HEK293 (cell line): Measurements from ENCODE around the gene CNTLN.

ENCODE experiments used
- CTCF ChIA-PET: fragments of 350-600 bp; formaldehyde crosslinking; extraction: SDS; loops from one replicate; lab custom pipeline; 2021; ENCODE audit warnings: antibody characterized with exemption; lab: Yijun Ruan, JAX
- POLR2A ChIA-PET: fragments of 300-600 bp; formaldehyde crosslinking; extraction: SDS; loops from one replicate; lab custom pipeline; 2020; ENCODE audit warnings: antibody characterized with exemption, inconsistent platforms; lab: Yijun Ruan, JAX
- H3K27ac ChIP-seq: fragments of 200-500 bp; sonication (Bioruptor generic); 2 replicates; pipeline ENCODE4 v1.5.1; 2014; ENCODE audit warnings: low read depth, low read length, control low read depth, inconsistent platforms; ENCODE audit errors: extremely low read depth
- H3K36me3 ChIP-seq, 2 experiments: fragments of 200-500 bp in 1 of 2; sonication (Bioruptor generic) in 1 of 2; 1 replicate in 1 of 2; 2 replicates in 1 of 2; pipeline ENCODE4 v1.5.1; 2014 to 2017; ENCODE audit warnings: inconsistent platforms in 2 of 2, low read length in 2 of 2; ENCODE audit not compliant: control insufficient read depth in 2 of 2, insufficient read depth in 1 of 2
- H3K4me1 ChIP-seq: fragments of 200-500 bp; sonication (Bioruptor generic); 2 replicates; pipeline ENCODE4 v1.5.1; 2014; ENCODE audit warnings: mild to moderate bottlenecking, low read length, inconsistent platforms; ENCODE audit not compliant: control insufficient read depth, insufficient read depth
- H3K4me3 ChIP-seq: 2 replicates; pipeline ENCODE4 v1.5.1; 2011; ENCODE audit warnings: low read depth, mild to moderate bottlenecking, control low read depth, low read length, moderate library complexity
- H3K9me3 ChIP-seq: fragments of 200-500 bp; sonication (Bioruptor generic); 2 replicates; pipeline ENCODE4 v1.5.1; 2014; ENCODE audit warnings: low read depth, low read length, inconsistent platforms; ENCODE audit not compliant: control insufficient read depth, insufficient read depth
- HOXA7 ChIP-seq: sonication (generic); formaldehyde crosslinking; IDR thresholded peaks from 2 replicates; pipeline ENCODE4 v1.8.1; 2022; ENCODE audit warnings: missing genetic modification reagents, borderline replicate concordance
- HOXC10 ChIP-seq: sonication (generic); formaldehyde crosslinking; IDR thresholded peaks from 2 replicates; pipeline ENCODE4 v1.8.1; 2023; ENCODE audit warnings: mild to moderate bottlenecking, missing genetic modification reagents
- KLF8 ChIP-seq: fragments of 450-650 bp; formaldehyde crosslinking; IDR thresholded peaks from 2 replicates; pipeline ENCODE4 v1.5.1; 2016; ENCODE audit warnings: missing biosample characterization, missing genetic modification characterization
- OVOL3 ChIP-seq: fragments of 450-650 bp; formaldehyde crosslinking; IDR thresholded peaks from 2 replicates; pipeline ENCODE4 v1.5.1; 2016; ENCODE audit warnings: missing biosample characterization, missing genetic modification characterization
- YY2 ChIP-seq: fragments of 450-650 bp; formaldehyde crosslinking; IDR thresholded peaks from 2 replicates; pipeline ENCODE4 v1.5.1; 2016; ENCODE audit warnings: missing biosample characterization, missing genetic modification characterization
- ZFP3 ChIP-seq: fragments of 450-650 bp; formaldehyde crosslinking; IDR thresholded peaks from 2 replicates; pipeline ENCODE4 v1.5.1; 2016; ENCODE audit warnings: low read depth, missing biosample characterization, missing genetic modification characterization
- ZIC2 ChIP-seq: fragments of 450-650 bp; formaldehyde crosslinking; IDR thresholded peaks from 2 replicates; pipeline ENCODE4 v1.5.1; 2016; ENCODE audit warnings: missing biosample characterization, missing genetic modification characterization
- ZNF133 ChIP-seq: fragments of 450-650 bp; formaldehyde crosslinking; IDR thresholded peaks from 2 replicates; pipeline ENCODE4 v1.5.1; 2016; ENCODE audit warnings: missing biosample characterization, missing genetic modification characterization
- ZNF16 ChIP-seq: fragments of 450-650 bp; formaldehyde crosslinking; IDR thresholded peaks from 2 replicates; pipeline ENCODE4 v1.5.1; 2016; ENCODE audit warnings: low read depth, missing biosample characterization, missing genetic modification characterization
- ZNF184 ChIP-seq: fragments of 450-650 bp; IDR thresholded peaks from 2 replicates; pipeline ENCODE4 v1.5.1; 2018; ENCODE audit warnings: missing biosample characterization, mild to moderate bottlenecking, missing genetic modification characterization
- ZNF221 ChIP-seq: fragments of 450-650 bp; formaldehyde crosslinking; IDR thresholded peaks from 2 replicates; pipeline ENCODE4 v1.5.1; 2017; ENCODE audit warnings: missing biosample characterization, missing genetic modification characterization, borderline replicate concordance
- ZNF311 ChIP-seq: fragments of 450-650 bp; formaldehyde crosslinking; IDR thresholded peaks from 2 replicates; pipeline ENCODE4 v1.5.1; 2017; ENCODE audit warnings: missing biosample characterization, missing genetic modification characterization, borderline replicate concordance
- ZNF324 ChIP-seq: fragments of 450-650 bp; formaldehyde crosslinking; IDR thresholded peaks from 2 replicates; pipeline ENCODE4 v1.5.1; 2016; ENCODE audit warnings: missing biosample characterization, missing genetic modification characterization
- ZNF354C ChIP-seq: fragments of 450-650 bp; formaldehyde crosslinking; IDR thresholded peaks from 2 replicates; pipeline ENCODE4 v1.5.1; 2016; ENCODE audit warnings: missing biosample characterization, missing genetic modification characterization, low read depth, borderline replicate concordance
- ZNF548 ChIP-seq: fragments of 450-650 bp; formaldehyde crosslinking; IDR thresholded peaks from 2 replicates; pipeline ENCODE4 v1.5.1; 2016; ENCODE audit warnings: missing biosample characterization, missing genetic modification characterization
- ZNF560 ChIP-seq: fragments of 450-650 bp; formaldehyde crosslinking; IDR thresholded peaks from 2 replicates; pipeline ENCODE4 v1.5.1; 2017; ENCODE audit warnings: missing biosample characterization, missing genetic modification characterization, borderline replicate concordance
- ZNF623 ChIP-seq: fragments of 450-650 bp; formaldehyde crosslinking; IDR thresholded peaks from 2 replicates; pipeline ENCODE4 v1.5.1; 2016; ENCODE audit warnings: missing biosample characterization, missing genetic modification characterization
- ZNF707 ChIP-seq: fragments of 450-650 bp; formaldehyde crosslinking; IDR thresholded peaks from 2 replicates; pipeline ENCODE4 v1.5.1; 2016; ENCODE audit warnings: missing biosample characterization, missing genetic modification characterization
- ZNF837 ChIP-seq: fragments of 450-650 bp; formaldehyde crosslinking; IDR thresholded peaks from 2 replicates; pipeline ENCODE4 v1.5.1; 2016; ENCODE audit warnings: missing biosample characterization, missing genetic modification characterization
- TF ChIP-seq, protein P1 (sequence below): fragments of 450-650 bp; formaldehyde crosslinking; IDR thresholded peaks from 2 replicates; pipeline ENCODE4 v1.5.1; 2017; ENCODE audit warnings: missing biosample characterization, mild to moderate bottlenecking, missing genetic modification characterization, moderate library complexity
- TF ChIP-seq, protein P2 (sequence below): fragments of 450-650 bp; formaldehyde crosslinking; IDR thresholded peaks from 2 replicates; pipeline ENCODE4 v1.5.1; 2016; ENCODE audit warnings: missing biosample characterization, missing genetic modification characterization

CNTLN gene

DNA sequence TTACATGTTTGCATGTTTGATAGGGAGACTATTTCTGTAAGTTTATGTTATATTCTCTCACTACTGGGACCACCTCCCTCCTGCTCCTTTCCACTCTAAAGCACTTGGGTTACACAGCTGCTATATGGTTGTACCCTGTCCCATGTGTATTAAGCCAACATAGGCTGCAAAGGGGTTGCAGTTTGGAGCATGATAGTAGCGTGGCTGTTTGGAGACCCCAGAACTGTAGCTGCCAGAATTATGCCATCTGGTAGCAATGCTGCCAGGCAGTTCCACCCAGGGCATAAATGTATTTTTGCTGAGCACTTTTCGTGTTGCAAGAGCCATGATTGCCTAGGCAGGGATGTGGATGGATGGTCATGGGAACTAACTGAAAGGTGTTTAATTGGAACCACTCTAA, 81.8 kb downstream of the CNTLN start:
- ChIA-PET POLR2A (no interaction called here), CTCF (interaction anchor here (0.7 to 0.8 kb wide), 2 partner anchors 10 to 100 kb away, joined by 3 read pairs; no protein-coding TSS in a partner anchor)
- Histone ChIP-seq H3K36me3 (no peaks in the 10 kb centered on the region), H3K4me1 (no peaks in the 10 kb centered on the region), H3K9me3 (no peaks in the 10 kb centered on the region), H3K4me3 (no peak overlapping the region), H3K27ac (no peak overlapping the region)
- no peak for TF ChIP-seq ZNF324
- no peak for TF ChIP-seq HOXA7 (CRISPR knock-in tag)

DNA sequence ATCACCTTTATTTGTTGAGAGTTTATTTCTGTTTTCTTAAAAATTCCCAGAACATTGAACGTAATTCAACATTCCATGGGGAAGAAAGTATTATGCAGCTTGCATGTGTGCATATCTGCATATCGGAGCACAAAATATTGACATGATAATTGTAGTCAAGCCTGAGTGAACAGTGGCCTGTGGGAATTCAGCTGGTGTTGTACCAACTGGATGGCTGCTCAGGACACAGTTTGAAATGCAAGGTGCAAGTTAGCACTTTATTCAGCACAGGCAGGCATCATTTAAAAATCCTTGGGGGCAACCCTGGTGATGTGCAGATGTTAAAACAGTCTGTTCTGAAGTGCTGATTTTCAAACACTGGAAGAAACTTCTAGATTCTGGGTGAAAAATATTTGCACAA, 82.4 kb downstream of the CNTLN start:
- no peaks in the 10 kb centered on the region for H3K9me3 ChIP-seq
- H3K4me3 ChIP-seq, result no peak overlapping the region
- ChIA-PET POLR2A (no interaction called here), CTCF (interaction anchor here (0.7 to 0.8 kb wide), 2 partner anchors 10 to 101 kb away, joined by 3 read pairs; no protein-coding TSS in a partner anchor)
- H3K4me1 ChIP-seq, result no peaks in the 10 kb centered on the region
- no peaks in the 10 kb centered on the region for H3K36me3 ChIP-seq
- no peak for TF ChIP-seq ZNF16
- no peak for TF ChIP-seq ZNF354C (tag by site-specific recombination)
- no peak for TF ChIP-seq ZNF311
- TF ChIP-seq ZNF623 (tag by site-specific recombination), result no peak
- no peak for TF ChIP-seq ZNF548 (tag by site-specific recombination)
- no peak for TF ChIP-seq KLF8
- TF ChIP-seq ZNF560 (tag by site-specific recombination), result no peak
- no peak for TF ChIP-seq ZNF184 (tag by site-specific recombination)
- no peak for TF ChIP-seq ZNF133 (tag by site-specific recombination)
- TF ChIP-seq ZFP3 (tag by site-specific recombination), result no peak
- TF ChIP-seq, protein P1, sequence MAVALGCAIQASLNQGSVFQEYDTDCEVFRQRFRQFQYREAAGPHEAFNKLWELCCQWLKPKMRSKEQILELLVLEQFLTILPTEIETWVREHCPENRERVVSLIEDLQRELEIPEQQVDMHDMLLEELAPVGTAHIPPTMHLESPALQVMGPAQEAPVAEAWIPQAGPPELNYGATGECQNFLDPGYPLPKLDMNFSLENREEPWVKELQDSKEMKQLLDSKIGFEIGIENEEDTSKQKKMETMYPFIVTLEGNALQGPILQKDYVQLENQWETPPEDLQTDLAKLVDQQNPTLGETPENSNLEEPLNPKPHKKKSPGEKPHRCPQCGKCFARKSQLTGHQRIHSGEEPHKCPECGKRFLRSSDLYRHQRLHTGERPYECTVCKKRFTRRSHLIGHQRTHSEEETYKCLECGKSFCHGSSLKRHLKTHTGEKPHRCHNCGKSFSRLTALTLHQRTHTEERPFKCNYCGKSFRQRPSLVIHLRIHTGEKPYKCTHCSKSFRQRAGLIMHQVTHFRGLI (tag by site-specific recombination), result no peak
- no peak for TF ChIP-seq HOXC10 (CRISPR knock-in tag)
- TF ChIP-seq OVOL3, result no peak
- TF ChIP-seq, protein P2, sequence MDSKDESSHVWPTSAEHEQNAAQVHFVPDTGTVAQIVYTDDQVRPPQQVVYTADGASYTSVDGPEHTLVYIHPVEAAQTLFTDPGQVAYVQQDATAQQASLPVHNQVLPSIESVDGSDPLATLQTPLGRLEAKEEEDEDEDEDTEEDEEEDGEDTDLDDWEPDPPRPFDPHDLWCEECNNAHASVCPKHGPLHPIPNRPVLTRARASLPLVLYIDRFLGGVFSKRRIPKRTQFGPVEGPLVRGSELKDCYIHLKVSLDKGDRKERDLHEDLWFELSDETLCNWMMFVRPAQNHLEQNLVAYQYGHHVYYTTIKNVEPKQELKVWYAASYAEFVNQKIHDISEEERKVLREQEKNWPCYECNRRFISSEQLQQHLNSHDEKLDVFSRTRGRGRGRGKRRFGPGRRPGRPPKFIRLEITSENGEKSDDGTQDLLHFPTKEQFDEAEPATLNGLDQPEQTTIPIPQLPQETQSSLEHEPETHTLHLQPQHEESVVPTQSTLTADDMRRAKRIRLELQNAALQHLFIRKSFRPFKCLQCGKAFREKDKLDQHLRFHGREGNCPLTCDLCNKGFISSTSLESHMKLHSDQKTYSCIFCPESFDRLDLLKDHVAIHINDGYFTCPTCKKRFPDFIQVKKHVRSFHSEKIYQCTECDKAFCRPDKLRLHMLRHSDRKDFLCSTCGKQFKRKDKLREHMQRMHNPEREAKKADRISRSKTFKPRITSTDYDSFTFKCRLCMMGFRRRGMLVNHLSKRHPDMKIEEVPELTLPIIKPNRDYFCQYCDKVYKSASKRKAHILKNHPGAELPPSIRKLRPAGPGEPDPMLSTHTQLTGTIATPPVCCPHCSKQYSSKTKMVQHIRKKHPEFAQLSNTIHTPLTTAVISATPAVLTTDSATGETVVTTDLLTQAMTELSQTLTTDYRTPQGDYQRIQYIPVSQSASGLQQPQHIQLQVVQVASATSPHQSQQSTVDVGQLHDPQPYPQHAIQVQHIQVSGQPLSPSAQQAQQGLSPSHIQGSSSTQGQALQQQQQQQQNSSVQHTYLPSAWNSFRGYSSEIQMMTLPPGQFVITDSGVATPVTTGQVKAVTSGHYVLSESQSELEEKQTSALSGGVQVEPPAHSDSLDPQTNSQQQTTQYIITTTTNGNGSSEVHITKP (tag by site-specific recombination), result no peak
- TF ChIP-seq YY2 (tag by site-specific recombination), result no peak
- TF ChIP-seq ZNF221, result no peak
- no peak for TF ChIP-seq ZNF837 (tag by site-specific recombination)
- no peak for TF ChIP-seq ZNF707 (tag by site-specific recombination)
- no peak for TF ChIP-seq ZIC2 (tag by site-specific recombination)
- H3K27ac ChIP-seq, result no peak overlapping the region
